DND-41 (cell line): ENCODE data around the gene LIMS2.

ENCODE experiments used
- ATAC-seq: fragments of 200-7000 bp; cut with Tn5 transposase; 3 replicates; pipeline ENCODE4 v1.9.1; 2021; ENCODE audit warnings: low read depth; ENCODE audit not compliant: insufficient read depth
- DNase-seq: peaks from one replicate; pipeline ENCODE4 v3.0.0-alpha.2; 2020
- H2AFZ ChIP-seq: 2 replicates; pipeline ENCODE4 v1.6.0; 2012; ENCODE audit warnings: low read depth, low read length
- H3K27ac ChIP-seq: 2 replicates; pipeline ENCODE4 v1.5.1; 2012; ENCODE audit warnings: low read length, inconsistent platforms
- H3K27me3 ChIP-seq: fragments of 200-600 bp; sonication (generic); 2 replicates; pipeline ENCODE4 v1.6.0; 2012; ENCODE audit warnings: low read length, mild to moderate bottlenecking, inconsistent platforms; ENCODE audit not compliant: insufficient read depth, poor library complexity
- H3K36me3 ChIP-seq: 2 replicates; pipeline ENCODE4 v1.5.1; 2012; ENCODE audit warnings: low read length, inconsistent platforms; ENCODE audit not compliant: insufficient read depth
- H3K4me1 ChIP-seq: 2 replicates; pipeline ENCODE4 v1.5.1; 2012; ENCODE audit warnings: mild to moderate bottlenecking, low read length; ENCODE audit not compliant: insufficient read depth
- H3K4me2 ChIP-seq: 2 replicates; pipeline ENCODE4 v1.6.0; 2012; ENCODE audit warnings: mild to moderate bottlenecking, moderate library complexity, low read length, inconsistent platforms; ENCODE audit not compliant: insufficient read depth
- H3K4me3 ChIP-seq, 2 experiments: fragments of 200-600 bp in 1 of 2; shearing (Covaris generic) in 1 of 2; 2 replicates each; pipeline ENCODE4 v1.5.1; 2012 to 2016; ENCODE audit warnings: inconsistent platforms in 2 of 2, low read length in 2 of 2, mild to moderate bottlenecking in 2 of 2, low read depth in 1 of 2, moderate library complexity in 1 of 2
- H3K79me2 ChIP-seq: 2 replicates; pipeline ENCODE4 v1.6.0; 2012; ENCODE audit warnings: low read length, inconsistent platforms; ENCODE audit not compliant: insufficient read depth
- H3K9ac ChIP-seq: 2 replicates; pipeline ENCODE4 v1.6.0; 2012; ENCODE audit warnings: low read depth, mild to moderate bottlenecking, inconsistent platforms, low read length, moderate library complexity
- H3K9me3 ChIP-seq: 2 replicates; pipeline ENCODE4 v1.5.1; 2012; ENCODE audit warnings: low read length, moderate library complexity, mild to moderate bottlenecking, inconsistent platforms; ENCODE audit not compliant: insufficient read depth, severe bottlenecking
- H4K20me1 ChIP-seq: 2 replicates; pipeline ENCODE4 v1.6.0; 2012; ENCODE audit warnings: low read length; ENCODE audit not compliant: insufficient read depth
- EZH2 ChIP-seq: IDR thresholded peaks from 3 replicates; pipeline ENCODE4 v1.6.1; 2012; ENCODE audit warnings: borderline replicate concordance, low read depth, mild to moderate bottlenecking, moderate library complexity, low read length, inconsistent platforms; ENCODE audit not compliant: severe bottlenecking
- TF ChIP-seq, protein P1 (sequence below): IDR thresholded peaks from 2 replicates; pipeline ENCODE4 v1.5.1; 2012; ENCODE audit warnings: borderline replicate concordance, low read length, moderate library complexity, mild to moderate bottlenecking; ENCODE audit not compliant: poor library complexity, severe bottlenecking; ENCODE audit errors: extremely low read depth

Gene LIMS2

GRCh38 chr2:127665267-127665893 is 9.9 kb downstream of the LIMS2 start:
- TF ChIP-seq, protein P1, sequence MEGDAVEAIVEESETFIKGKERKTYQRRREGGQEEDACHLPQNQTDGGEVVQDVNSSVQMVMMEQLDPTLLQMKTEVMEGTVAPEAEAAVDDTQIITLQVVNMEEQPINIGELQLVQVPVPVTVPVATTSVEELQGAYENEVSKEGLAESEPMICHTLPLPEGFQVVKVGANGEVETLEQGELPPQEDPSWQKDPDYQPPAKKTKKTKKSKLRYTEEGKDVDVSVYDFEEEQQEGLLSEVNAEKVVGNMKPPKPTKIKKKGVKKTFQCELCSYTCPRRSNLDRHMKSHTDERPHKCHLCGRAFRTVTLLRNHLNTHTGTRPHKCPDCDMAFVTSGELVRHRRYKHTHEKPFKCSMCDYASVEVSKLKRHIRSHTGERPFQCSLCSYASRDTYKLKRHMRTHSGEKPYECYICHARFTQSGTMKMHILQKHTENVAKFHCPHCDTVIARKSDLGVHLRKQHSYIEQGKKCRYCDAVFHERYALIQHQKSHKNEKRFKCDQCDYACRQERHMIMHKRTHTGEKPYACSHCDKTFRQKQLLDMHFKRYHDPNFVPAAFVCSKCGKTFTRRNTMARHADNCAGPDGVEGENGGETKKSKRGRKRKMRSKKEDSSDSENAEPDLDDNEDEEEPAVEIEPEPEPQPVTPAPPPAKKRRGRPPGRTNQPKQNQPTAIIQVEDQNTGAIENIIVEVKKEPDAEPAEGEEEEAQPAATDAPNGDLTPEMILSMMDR = no peak
- TF ChIP-seq EZH2 = no peak
- Histone ChIP-seq H3K27me3 (no peaks in the 10 kb centered on the region), H3K4me2 (no peak overlapping the region), H4K20me1 (no peaks in the 10 kb centered on the region), H3K4me3 (no peak overlapping the region), H3K9me3 (no peaks in the 10 kb centered on the region), H3K27ac (no peak overlapping the region), H3K4me1 (no peaks in the 10 kb centered on the region), H2AFZ (no peak overlapping the region), H3K36me3 (no peaks in the 10 kb centered on the region), H3K9ac (no peak overlapping the region), H3K79me2 (no peaks in the 10 kb centered on the region)
- DNase-seq (no peak), ATAC-seq (no peak)

- Histone ChIP-seq H4K20me1 (no peaks in the 10 kb centered on the region), H3K36me3 (no peaks in the 10 kb centered on the region), H2AFZ (no peak overlapping the region), H3K4me2 (no peak overlapping the region), H3K4me3 (no peak overlapping the region), H3K27me3 (no peaks in the 10 kb centered on the region), H3K27ac (no peak overlapping the region), H3K79me2 (no peaks in the 10 kb centered on the region), H3K4me1 (peaks cover 5% of the 10 kb centered on the region), H3K9me3 (no peaks in the 10 kb centered on the region), H3K9ac (no peak overlapping the region)
- no peak for TF ChIP-seq EZH2
- TF ChIP-seq, protein P1 = no peak
- ATAC-seq = no peak
- no peak for DNase-seq
Measured at GRCh38 chr2:127664895-127665225, 10.5 kb downstream of the LIMS2 start.

DNA sequence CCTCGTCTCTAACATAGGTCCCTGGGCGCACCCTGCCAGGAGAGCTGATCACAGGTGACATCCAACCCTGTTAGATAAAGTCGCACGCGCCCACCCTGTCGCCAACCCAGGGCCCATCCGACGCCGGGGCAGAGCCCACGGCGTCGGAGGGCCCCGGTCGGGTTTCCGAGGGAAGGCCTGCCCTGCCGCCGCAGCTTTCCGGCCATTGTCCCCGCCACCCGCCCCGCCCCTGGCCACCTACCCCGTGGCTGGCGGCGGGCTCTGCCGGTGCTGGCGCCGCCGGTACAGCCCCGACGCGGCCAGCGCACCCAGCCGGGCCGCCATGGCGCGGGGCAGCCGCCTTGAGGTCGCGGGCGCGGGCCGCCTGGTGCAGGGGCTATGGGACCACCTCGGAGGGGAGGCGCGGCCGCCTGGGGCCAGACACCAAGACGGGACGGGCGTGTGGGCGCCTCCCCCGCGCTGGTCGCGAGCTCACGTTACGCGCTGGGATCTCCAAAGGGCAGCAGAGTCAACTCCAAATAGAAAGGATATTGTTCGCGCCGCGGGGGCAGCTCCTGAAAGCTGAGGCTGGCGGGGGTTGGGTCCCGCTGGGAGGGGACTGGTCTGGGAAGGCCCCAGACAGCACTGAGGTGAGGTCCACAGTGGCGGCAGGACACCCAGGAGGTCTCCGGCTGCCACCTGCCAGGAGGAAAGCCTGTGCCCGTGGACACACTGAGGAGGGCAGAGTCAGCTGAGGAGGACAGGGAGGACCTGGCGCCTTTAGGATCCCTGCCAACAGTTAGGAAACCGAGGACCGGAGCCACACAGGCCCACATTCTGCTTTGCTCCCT is 11.1 kb downstream of the LIMS2 start:
- Histone ChIP-seq H3K9me3 (no peaks in the 10 kb centered on the region), H2AFZ (no peak overlapping the region), H3K9ac (no peak overlapping the region), H3K4me2 (no peak overlapping the region), H4K20me1 (no peaks in the 10 kb centered on the region), H3K27me3 (no peaks in the 10 kb centered on the region), H3K4me3 (no peak overlapping the region), H3K36me3 (no peaks in the 10 kb centered on the region), H3K4me1 (peaks cover 8% of the 10 kb centered on the region), H3K79me2 (no peaks in the 10 kb centered on the region), H3K27ac (no peak overlapping the region)
- TF ChIP-seq EZH2 = no peak
- TF ChIP-seq, protein P1 = no peak
- DNase-seq = no peak
- ATAC-seq = no peak
